HG02973 (cell line): ENCODE results near the gene VSIG2.
"Not testable (repeated sequence)": the region's sequence is repeated elsewhere in the genome, so short reads cannot be mapped to it uniquely, and the experiment has no call there.

ENCODE experiments used
- ATAC-seq: cut with Tn5 transposase; IDR thresholded peaks from one replicate; pipeline ENCODE4 v1.9.1; 2021; ENCODE audit warnings: moderate library complexity; ENCODE audit not compliant: unreplicated experiment

VSIG2 gene, protein sequence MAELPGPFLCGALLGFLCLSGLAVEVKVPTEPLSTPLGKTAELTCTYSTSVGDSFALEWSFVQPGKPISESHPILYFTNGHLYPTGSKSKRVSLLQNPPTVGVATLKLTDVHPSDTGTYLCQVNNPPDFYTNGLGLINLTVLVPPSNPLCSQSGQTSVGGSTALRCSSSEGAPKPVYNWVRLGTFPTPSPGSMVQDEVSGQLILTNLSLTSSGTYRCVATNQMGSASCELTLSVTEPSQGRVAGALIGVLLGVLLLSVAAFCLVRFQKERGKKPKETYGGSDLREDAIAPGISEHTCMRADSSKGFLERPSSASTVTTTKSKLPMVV

DNA sequence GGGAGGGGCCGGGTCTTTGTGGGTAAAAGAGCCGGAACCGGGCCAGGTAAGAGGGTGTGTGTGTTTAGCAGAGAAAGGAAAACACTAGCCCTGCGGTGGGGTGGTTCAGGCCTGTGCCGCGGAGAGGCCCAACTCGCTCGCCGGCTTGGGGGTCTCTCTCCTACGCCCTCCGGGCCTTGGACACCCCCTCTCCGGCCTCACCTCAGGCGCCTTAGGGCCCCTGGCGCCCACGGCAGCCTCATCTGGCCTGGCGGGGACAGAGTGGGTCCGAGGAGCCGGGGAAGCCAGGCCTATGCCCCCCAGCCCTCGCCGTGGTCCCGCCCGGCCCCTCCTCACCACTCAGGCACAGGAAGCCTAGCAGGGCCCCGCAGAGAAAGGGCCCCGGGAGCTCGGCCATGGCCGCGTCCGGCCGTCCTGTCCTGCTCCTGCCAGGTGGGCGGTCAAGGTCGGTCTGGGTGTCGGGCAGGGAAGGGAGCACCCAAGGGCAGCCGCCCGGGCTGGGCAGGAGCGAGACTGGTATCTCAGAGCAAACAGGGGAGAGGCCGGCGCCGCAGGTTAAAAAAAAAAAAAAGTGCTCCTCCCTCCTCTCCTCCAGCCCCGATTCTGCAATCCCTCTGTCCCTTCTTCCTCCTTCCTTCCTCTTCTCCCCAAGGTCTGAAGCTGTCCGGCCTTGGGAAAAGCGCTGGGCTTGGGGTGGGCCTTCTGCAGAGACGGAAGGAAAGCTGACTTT lies at the start of gene VSIG2:
TSS of gene VSIG2 (minus strand) at position 515 of the 730 bp plus-strand sequence. CDS start at position 397, 118 bp downstream.
- no peak for ATAC-seq

DNA sequence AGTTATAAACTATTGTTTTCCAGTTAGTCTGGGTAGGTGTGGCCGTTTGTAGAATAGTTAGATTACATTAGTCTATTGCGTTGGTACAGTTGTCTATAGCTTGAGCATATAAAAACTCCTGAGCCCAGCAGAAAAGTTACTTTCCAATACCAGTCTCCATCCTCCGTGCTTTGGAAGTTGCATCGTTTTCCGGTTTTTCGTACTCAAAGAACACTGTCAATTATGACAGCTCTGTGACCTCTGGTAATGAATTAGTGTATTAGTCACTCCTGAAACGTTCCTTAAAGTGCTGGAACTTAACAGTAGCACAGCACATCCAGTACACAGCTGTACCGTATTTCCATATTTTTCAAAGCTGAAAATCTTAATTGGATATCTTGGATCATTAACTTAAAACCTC lies 49.0 kb upstream of the VSIG2 start:
- ATAC-seq: no peak

DNA sequence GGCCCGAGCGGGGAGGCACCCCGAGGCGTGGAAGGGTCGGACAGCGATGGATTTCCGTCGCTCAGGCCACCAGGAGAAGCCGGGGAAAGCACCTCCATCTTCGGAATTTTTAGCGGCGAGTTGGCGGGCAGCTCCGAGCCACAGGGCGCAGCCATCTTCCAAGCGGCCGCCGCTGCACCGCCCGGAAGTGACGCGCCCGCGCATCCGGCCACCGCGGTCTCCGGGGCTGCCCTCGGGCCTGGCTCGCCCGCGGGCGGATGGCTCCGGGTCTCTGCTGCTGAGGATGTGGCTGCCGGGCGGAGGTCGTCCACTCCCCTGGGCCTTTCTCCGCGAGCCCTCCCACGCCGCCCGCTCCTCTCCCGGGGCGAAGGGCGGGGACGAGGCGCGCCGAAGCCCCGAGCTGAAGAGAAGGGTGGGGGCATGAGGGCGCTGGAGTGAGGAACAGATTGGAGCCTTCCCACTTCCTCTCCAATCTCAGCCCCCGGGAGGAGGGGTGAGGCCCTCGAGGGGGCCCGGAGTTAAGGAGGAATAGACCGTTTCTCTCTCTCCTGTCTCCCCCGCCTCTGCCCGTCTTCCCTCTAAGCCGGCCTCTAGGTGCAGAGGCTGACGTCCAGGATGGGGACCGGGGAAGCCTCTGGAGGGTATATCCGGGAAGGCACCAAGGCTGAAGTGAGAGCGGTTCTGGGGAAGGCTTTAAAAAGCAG lies 48.3 kb upstream of the VSIG2 start, which contains the start of gene MSANTD2:
TSS of gene MSANTD2 (minus strand) at position 181 of the 704 bp plus-strand sequence. CDS start at position 155, 26 bp downstream.
- peak; percentile 82 for ATAC-seq

DNA sequence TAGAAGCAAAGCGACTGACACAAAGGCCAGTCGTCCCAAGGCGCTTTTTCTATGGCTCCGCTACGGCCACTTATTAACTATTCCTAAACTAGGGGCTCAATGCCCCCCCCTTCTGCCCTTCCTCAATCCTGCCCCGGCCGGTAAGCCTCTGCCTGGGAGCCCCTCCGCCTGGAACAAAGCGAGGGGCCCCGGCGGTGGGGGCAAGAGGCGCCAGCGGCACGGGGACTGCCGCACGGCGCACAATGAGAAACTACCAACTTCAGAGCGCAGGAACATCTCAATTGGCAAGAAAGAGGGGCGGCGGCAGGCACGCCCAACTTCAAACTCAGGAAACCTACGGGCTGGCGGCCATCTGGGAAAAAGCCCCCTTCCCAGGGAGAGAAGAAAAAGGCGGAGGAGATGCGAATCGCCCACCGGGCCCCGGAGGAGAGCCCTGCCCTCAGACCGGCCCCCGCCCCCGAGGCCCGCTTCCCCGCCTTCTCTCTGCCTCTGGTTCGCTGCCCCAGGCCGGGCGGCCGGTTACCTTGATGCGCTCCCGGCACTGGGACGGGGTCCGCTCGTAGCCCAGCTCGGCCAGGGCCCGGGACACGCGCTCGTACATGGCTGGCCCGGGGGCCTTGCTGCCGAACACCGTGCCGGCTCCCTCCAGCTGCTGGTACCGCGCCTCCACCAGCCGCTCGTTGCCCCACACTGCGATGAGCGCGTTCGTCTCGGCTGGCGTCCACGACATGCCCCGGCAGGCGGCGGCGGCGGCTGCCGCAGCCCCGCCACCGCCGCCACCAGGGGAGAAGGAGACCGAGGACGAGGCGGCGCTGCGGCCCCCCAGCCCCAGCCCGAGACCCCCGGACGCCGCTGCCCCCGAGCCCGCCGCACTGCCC lies 47.5 kb upstream of the VSIG2 start:
- peak; percentile 31 for ATAC-seq

DNA sequence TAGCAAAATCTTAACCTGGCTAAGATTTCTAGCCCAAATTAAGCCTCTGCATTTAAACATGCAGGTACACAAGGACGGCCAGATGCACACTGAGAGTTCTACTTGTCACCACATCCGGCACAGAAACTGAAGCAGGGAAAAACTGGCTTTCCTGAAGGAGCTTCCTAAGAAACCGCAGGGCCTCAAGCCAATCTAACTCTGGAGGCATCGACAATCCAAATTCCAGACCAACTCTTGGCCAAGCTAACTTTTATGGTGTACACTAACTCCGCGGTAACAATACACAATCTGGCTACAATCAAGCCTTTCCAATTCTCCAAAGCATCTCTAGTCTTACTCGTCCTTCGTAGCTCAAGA lies 46.9 kb upstream of the VSIG2 start:
- peak; percentile 26 for ATAC-seq

DNA sequence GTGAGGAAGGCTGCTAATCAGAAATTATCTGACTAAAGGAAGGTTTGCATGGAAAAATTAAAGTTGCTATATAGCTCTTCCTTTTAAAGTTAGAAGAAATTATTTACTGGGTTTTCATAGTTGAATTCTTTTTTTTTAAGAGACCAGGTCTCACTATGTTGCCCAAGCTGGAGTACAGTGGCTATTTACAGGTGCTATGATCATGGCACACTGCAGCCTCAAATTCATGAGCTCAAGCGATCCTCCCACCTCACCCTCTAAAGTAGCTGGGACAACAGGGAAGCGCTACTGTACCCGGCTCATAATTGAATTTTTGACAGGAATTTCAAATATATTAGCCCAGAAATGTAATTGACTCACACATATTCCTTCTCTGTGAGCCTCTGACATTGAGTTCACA lies 44.3 kb upstream of the VSIG2 start:
- no peak for ATAC-seq

DNA sequence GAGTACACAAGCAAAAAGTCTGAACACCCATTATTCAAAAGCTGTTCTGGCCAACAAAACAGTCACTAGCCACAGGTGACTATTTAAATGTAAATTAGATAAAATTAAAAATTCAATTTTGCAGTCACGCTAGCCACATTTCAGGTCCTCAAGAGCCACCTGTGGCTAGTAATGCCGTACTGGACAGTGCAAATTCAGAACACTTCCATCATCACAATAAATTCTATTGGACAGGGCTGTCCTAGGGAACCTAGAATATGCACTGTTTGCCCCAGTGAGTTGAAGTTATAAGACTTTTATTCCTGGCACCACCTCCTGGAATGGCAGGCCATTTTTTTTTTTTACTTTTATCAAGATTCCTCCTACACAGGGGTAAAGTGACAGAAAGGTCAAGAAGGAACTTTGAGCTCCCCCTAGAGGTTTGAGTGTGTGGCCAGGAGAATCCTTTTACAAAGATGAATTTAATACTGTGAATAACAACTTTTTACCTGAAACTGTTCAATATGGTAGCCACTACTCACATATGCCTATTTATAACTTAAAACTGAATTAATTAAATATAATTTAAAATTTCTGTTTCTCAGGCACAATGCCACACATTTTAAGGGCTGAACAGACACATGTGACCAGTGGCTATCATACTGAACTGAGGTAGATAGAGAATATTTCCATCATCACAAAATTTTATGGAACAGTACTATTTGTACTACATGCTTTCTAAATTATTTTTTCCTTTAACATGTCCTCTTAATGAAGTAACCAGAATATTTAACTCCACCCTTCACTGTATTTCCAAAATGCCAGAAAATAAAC lies 41.6 kb upstream of the VSIG2 start:
- no peak for ATAC-seq

DNA sequence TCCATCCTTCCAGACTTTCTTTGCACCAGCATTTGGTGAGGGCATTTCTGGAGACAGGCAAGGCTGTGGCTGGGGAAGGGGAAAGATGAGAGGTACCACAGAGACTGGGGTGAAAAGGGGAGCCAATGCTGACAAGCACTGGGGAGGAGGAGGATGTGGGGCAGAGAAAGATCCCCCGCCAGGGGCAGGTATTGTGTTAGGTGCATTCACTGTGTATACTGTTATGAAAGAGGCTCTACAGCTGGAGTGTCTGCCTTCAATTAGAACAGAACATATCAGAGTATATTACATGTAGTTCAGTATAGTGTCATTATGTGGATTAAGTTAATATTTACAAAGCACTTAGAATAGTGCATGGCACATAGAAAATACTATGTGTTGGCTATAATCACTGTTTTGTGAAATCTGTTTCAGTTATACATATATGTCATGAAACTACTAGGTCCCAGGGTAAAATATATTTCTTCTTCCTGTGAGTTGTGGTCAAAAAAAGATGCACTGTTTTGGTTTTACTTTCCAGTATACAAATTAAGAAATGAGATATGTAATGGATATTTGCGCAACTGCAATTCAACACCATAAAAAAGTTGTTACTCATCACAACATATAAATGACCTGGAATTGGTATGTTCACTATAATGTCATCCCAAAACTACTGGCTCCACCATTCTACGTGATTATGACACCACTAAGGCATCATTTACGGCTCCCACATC lies 39.7 kb upstream of the VSIG2 start:
- ATAC-seq: peak; percentile 69

DNA sequence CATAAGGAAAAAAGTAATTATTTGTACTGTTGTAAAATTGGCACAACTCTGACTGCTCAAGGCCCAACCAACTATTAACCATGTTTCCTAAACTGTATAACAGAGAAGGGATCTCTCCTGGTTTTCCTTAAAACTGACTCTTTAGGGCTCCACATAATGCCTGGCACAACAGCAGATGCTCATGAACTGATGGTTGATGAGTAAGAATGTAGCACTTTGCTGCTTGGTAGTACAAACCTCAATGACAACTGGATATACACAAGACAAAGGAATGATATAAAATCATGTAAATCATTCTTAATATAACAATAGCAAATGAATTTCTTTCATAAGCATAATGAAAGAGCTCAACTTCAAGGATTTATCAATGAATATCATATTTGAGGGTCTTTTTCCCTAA lies 36.5 kb upstream of the VSIG2 start:
- no peak for ATAC-seq

DNA sequence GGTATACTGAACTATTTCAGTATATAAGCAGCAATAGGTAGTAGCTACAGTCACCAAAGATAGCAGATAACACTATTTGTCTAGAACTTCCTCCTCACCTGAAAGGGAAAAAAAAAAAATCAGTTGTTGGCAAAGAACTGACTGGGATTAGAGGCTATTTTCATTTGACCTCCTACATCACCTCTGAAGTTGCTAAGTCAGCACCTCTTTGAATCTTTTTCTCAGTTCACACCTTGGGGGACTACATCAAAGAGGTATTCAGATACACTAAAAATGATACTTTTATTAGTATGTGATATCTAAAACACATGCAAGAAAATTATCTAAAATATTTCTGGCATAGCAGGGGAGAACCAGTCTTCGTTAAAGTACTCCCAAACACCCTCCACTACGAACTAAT lies 32.0 kb upstream of the VSIG2 start:
- no peak for ATAC-seq

DNA sequence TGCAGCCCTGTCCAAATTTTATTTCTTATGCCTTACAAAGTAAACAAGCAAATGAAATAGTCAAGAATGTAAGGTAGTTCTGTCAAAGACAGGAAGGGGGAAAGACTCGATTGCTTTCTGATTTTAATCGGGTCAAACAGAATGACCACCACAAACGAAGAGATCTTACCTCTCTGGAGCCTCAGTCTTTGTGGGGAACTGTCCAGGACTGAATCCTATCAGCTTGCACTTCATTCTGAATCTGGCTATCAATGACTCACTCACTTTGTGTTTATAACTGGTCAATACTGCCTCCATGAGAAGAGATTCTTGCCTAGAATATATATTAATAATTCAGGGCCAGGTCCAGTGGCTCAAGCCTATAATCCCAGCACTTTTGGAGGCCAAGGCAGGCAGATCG lies 30.9 kb upstream of the VSIG2 start:
- no peak for ATAC-seq

DNA sequence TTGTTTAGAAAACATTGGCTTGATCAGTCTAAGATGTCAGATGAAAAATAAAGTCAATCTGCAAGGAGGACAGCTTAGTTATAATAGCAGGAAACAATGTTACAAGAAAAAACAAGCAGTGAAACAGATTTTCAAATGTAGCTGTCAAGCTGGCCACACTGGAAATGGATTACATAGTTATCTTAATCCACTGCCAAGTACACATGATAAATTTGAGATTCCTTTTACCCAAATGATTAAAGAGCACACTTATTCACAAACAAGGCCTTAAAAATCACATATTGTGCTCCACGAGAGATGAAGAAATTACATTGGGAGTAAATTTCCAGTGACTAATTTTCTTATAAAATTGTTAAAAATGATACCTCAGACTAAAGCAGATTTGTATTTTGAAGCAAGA lies 27.5 kb upstream of the VSIG2 start:
- no peak for ATAC-seq

DNA sequence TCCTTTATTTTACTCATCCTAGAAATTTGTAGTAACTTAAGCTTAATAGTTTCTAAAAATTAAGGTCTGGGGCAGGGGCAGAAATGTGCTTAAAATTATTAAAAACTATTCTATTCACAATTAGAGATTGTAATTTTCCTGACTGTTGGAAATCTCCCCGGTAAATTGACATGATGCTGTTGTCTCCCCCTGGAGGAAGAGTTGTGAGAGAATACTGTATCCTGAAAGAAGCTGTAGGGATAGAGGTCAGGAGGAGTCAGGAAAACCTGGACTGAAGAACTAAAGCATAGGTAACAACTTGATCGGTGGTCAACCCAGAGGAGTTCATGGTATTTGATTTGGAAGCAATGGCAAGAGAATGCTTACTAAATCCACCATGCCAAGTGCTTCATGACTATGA lies 26.2 kb upstream of the VSIG2 start:
- ATAC-seq: no peak

DNA sequence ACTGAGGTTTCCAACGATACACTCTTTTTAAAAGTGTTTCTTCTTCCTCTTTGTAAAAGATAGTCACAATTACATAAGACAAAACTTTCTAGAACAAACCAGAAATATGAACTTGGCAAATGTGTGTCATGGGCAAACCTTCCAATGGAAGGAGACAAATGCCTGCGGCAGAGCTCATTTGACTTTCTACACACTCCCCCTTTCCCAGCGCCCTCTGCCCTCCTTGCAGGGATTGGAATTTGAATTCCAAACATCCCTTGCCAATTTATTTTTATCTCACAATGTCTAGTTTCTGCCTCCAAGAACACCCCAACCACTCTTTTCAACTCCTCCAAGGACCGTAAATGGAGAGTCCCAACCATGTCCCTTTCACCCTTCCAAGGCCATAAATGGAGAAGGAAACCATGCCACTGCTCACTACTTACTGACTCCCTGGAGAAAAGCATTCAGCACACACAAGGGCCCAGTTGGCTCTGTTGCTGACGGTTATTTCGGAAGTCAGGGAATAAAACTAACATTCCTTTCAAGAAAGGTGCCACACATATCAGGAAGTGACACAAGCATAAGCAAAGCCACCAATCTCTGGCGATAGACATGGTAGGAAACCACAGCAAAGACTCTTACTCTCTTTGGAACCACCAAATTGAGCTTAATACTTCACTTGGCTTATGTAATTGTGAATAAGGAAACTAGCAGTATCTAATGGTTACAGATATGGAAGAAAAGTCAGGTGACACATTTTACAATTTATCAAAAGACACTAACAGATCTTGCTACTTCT lies 25.0 kb upstream of the VSIG2 start:
- no peak for ATAC-seq

DNA sequence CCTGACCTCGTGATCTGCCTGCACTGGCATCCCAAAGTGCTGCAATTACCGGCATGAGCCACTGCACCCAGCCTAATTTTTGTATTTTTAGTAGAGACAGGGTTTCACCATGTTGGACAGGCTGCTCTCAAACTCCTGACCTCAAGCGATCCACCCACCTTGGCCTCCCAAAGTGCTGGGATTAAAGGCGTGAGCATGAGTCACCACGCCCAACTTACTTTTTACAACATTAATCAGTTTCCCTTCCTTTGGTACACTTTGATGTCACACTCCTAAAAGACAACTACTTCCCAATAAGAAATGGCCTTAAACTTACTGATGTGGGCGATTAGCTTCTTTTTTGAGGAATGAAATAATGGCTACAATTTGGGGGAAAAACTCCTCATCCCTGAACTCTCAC lies 18.9 kb upstream of the VSIG2 start:
- not testable (repeated sequence) for ATAC-seq

DNA sequence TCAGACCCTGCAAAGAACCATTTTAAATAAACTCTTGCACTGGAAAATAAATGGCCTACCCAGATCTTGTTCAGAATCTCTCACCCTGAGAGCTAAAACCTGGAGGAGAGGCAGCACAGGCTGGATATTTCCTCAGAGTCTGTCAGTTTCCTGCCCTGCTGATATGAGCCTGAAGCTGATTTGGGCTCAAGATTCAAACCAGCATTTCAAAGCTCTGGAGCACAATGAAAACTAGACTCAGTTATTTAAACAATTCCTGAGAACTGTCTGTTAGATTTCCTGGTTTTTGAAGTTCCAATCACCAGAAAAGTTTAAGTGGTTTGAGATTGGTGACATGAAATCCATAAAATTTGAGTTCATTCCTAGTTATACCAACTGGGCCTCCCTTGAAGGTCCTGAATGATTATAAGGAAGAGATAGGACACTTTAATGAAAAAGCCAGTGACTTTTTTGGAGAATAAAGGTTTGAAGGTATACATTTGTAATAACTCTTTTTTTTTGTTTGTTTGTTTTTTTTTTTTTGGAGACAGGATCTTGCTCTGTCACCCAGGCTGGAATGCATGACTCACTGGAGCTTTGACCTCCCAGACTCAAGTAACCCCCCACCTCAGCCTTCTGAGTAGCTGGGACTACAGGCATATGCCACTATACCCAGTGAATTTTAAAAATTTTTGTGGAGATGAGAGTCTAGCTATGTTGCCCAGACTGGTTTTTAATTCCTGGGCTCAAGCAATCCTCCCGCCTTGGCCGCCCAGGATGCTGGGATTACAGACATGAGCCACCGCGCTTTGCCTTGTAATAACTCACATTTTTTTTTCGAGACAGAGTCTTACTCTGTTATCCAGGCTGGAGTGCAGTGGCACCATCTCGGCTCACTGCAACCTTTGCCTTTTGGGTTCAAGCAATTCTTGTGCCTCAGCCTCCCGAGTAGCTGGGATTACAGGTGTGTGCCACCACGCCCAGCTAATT lies 18.0 kb upstream of the VSIG2 start:
- ATAC-seq: no peak

DNA sequence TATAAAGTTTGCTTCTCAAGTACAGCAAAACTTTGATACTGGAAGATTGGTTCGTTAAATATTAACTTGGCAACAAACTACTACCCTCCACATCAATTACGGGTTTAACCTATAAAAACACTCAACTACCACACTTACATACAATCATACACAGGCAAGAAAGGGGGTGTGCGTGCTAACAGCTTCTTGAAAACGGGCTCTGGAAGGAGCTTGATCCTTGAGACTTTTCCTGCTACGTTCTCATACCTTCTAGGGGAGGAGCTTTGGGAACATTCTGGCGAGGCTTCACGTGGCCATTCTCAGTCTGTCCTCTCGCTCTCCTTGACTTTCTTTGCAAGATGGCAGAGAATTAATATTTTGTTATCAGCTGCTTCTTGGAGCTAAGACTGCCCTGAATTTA lies 16.9 kb upstream of the VSIG2 start:
- no peak for ATAC-seq
